DND-41 (cell line): ENCODE data around the gene PPAN.

ENCODE experiments used
- ATAC-seq: fragments of 200-7000 bp; cut with Tn5 transposase; 3 replicates; pipeline ENCODE4 v1.9.1; 2021; ENCODE audit warnings: low read depth; ENCODE audit not compliant: insufficient read depth
- DNase-seq: peaks from one replicate; pipeline ENCODE4 v3.0.0-alpha.2; 2020
- H2AFZ ChIP-seq: 2 replicates; pipeline ENCODE4 v1.6.0; 2012; ENCODE audit warnings: low read depth, low read length
- H3K27ac ChIP-seq: 2 replicates; pipeline ENCODE4 v1.5.1; 2012; ENCODE audit warnings: low read length, inconsistent platforms
- H3K27me3 ChIP-seq: fragments of 200-600 bp; sonication (generic); 2 replicates; pipeline ENCODE4 v1.6.0; 2012; ENCODE audit warnings: low read length, mild to moderate bottlenecking, inconsistent platforms; ENCODE audit not compliant: insufficient read depth, poor library complexity
- H3K36me3 ChIP-seq: 2 replicates; pipeline ENCODE4 v1.5.1; 2012; ENCODE audit warnings: low read length, inconsistent platforms; ENCODE audit not compliant: insufficient read depth
- H3K4me1 ChIP-seq: 2 replicates; pipeline ENCODE4 v1.5.1; 2012; ENCODE audit warnings: mild to moderate bottlenecking, low read length; ENCODE audit not compliant: insufficient read depth
- H3K4me2 ChIP-seq: 2 replicates; pipeline ENCODE4 v1.6.0; 2012; ENCODE audit warnings: mild to moderate bottlenecking, moderate library complexity, low read length, inconsistent platforms; ENCODE audit not compliant: insufficient read depth
- H3K4me3 ChIP-seq, 2 experiments: fragments of 200-600 bp in 1 of 2; shearing (Covaris generic) in 1 of 2; 2 replicates each; pipeline ENCODE4 v1.5.1; 2012 to 2016; ENCODE audit warnings: inconsistent platforms in 2 of 2, low read length in 2 of 2, mild to moderate bottlenecking in 2 of 2, low read depth in 1 of 2, moderate library complexity in 1 of 2
- H3K79me2 ChIP-seq: 2 replicates; pipeline ENCODE4 v1.6.0; 2012; ENCODE audit warnings: low read length, inconsistent platforms; ENCODE audit not compliant: insufficient read depth
- H3K9ac ChIP-seq: 2 replicates; pipeline ENCODE4 v1.6.0; 2012; ENCODE audit warnings: low read depth, mild to moderate bottlenecking, inconsistent platforms, low read length, moderate library complexity
- H3K9me3 ChIP-seq: 2 replicates; pipeline ENCODE4 v1.5.1; 2012; ENCODE audit warnings: low read length, moderate library complexity, mild to moderate bottlenecking, inconsistent platforms; ENCODE audit not compliant: insufficient read depth, severe bottlenecking
- H4K20me1 ChIP-seq: 2 replicates; pipeline ENCODE4 v1.6.0; 2012; ENCODE audit warnings: low read length; ENCODE audit not compliant: insufficient read depth
- EZH2 ChIP-seq: IDR thresholded peaks from 3 replicates; pipeline ENCODE4 v1.6.1; 2012; ENCODE audit warnings: borderline replicate concordance, low read depth, mild to moderate bottlenecking, moderate library complexity, low read length, inconsistent platforms; ENCODE audit not compliant: severe bottlenecking
- TF ChIP-seq, protein P1 (sequence below): IDR thresholded peaks from 2 replicates; pipeline ENCODE4 v1.5.1; 2012; ENCODE audit warnings: borderline replicate concordance, low read length, moderate library complexity, mild to moderate bottlenecking; ENCODE audit not compliant: poor library complexity, severe bottlenecking; ENCODE audit errors: extremely low read depth

PPAN gene

DNA sequence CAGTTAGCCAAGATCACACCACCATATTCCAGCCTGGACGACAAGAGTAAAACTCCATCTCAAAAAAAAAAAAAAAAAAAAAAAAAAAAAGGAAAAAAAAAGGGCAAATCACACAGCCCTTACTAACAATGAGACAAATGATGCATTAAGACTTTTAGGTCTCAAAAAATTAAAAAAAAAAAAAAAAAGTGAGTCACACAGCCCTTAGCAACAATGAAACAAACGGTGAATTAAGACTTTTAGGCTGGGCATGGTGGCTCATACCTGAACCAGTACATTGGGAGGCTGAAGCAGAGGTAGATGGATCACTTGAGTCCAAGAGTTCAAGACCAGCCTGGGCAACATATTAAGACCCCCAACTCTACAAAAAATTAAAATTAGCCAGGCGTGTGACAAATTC is 45.9 kb downstream of the PPAN start:
- no peak overlapping the region for H3K4me3 ChIP-seq
- DNase-seq = no peak
- H4K20me1 ChIP-seq = peaks cover 52% of the 10 kb centered on the region
- no peak overlapping the region for H3K27ac ChIP-seq
- no peaks in the 10 kb centered on the region for H3K27me3 ChIP-seq
- H3K4me1 ChIP-seq = no peaks in the 10 kb centered on the region
- H2AFZ ChIP-seq = no peak overlapping the region
- no peak overlapping the region for H3K9ac ChIP-seq
- no peak overlapping the region for H3K4me2 ChIP-seq
- H3K79me2 ChIP-seq = peaks cover 44% of the 10 kb centered on the region
- peaks cover 95% of the 10 kb centered on the region for H3K36me3 ChIP-seq
- H3K9me3 ChIP-seq = no peaks in the 10 kb centered on the region
- TF ChIP-seq, protein P1, sequence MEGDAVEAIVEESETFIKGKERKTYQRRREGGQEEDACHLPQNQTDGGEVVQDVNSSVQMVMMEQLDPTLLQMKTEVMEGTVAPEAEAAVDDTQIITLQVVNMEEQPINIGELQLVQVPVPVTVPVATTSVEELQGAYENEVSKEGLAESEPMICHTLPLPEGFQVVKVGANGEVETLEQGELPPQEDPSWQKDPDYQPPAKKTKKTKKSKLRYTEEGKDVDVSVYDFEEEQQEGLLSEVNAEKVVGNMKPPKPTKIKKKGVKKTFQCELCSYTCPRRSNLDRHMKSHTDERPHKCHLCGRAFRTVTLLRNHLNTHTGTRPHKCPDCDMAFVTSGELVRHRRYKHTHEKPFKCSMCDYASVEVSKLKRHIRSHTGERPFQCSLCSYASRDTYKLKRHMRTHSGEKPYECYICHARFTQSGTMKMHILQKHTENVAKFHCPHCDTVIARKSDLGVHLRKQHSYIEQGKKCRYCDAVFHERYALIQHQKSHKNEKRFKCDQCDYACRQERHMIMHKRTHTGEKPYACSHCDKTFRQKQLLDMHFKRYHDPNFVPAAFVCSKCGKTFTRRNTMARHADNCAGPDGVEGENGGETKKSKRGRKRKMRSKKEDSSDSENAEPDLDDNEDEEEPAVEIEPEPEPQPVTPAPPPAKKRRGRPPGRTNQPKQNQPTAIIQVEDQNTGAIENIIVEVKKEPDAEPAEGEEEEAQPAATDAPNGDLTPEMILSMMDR = no peak
- TF ChIP-seq EZH2 = no peak
- no peak for ATAC-seq

DNA sequence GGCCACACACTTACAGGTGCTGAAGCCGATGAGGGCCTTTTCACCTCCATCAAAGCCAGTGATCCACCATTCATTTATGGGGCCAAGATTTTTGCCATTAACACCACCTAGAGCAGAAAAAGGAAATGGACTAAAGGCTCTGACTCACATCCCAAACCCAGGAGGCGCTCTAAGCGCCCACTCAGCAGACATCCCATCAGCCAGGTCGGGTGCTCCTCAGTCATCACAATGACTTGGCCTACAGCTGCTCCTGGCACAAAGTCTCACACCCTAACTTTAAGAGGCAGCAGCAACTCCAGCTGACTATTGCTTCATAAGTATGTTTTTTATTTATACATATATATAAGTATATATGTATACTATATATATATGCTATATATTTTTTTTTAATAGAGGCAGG is 49.7 kb downstream of the PPAN start:
- Histone ChIP-seq H3K4me3 (no peak overlapping the region), H3K4me1 (no peaks in the 10 kb centered on the region), H3K9me3 (no peaks in the 10 kb centered on the region), H3K27me3 (no peaks in the 10 kb centered on the region), H3K79me2 (peaks cover 57% of the 10 kb centered on the region), H3K36me3 (peaks cover 100% of the 10 kb centered on the region), H3K27ac (no peak overlapping the region), H3K4me2 (no peak overlapping the region), H4K20me1 (peaks cover 54% of the 10 kb centered on the region), H2AFZ (no peak overlapping the region), H3K9ac (no peak overlapping the region)
- ATAC-seq = no peak
- no peak for DNase-seq
- no peak for TF ChIP-seq EZH2
- TF ChIP-seq, protein P1 = no peak

DNA sequence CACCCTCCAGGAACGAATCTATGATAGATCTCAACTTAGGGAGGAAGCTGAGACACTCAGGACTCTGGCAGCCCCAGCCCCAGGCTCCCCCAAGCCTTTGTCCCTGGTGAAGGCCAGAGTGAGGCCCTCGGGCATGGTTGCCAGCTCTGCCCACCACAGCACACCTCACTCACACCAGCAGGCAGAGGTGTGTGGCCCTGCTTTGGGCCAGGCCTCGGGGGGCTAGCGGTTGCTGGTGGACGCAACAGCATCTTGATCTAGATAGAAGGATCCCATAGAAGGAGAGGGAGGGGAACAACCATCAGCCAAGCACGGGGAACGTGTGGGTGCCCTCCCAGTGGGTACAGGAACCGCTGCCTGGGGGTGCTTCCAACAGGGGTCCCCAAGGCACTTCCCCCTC is 51.9 kb downstream of the PPAN start:
- Histone ChIP-seq H3K4me2 (no peak overlapping the region), H3K9me3 (no peaks in the 10 kb centered on the region), H3K27me3 (no peaks in the 10 kb centered on the region), H3K9ac (no peak overlapping the region), H3K27ac (no peak overlapping the region), H3K4me3 (no peak overlapping the region), H2AFZ (no peak overlapping the region), H3K36me3 (peaks cover 99% of the 10 kb centered on the region), H4K20me1 (peaks cover 46% of the 10 kb centered on the region), H3K79me2 (peaks cover 57% of the 10 kb centered on the region), H3K4me1 (no peaks in the 10 kb centered on the region)
- DNase-seq = no peak
- TF ChIP-seq, protein P1 = no peak
- ATAC-seq = no peak

DNA sequence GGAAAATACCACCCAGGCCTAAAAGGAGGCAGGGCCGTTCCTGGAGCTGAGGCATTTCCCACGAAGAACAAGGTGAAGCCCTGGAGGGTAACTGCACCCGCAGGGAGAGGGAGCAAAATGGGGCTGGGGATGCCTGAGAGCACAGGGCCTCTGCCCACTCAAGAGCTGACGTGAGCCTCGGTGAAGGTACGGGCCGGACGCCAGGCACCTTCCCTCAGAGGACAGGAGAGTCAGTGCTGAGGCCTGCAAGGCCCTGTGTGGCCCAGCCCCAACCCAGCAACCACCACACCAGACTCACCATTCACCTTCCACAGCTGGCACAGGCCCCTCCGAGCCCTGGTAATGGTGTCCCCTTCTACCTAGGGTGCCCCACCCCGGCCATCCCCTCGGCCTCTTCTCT is 52.3 kb downstream of the PPAN start:
- no peak overlapping the region for H3K4me2 ChIP-seq
- H3K27me3 ChIP-seq = no peaks in the 10 kb centered on the region
- no peak overlapping the region for H3K9ac ChIP-seq
- TF ChIP-seq, protein P1 = no peak
- no peak for TF ChIP-seq EZH2
- peaks cover 46% of the 10 kb centered on the region for H4K20me1 ChIP-seq
- no peak overlapping the region for H2AFZ ChIP-seq
- peaks cover 99% of the 10 kb centered on the region for H3K36me3 ChIP-seq
- H3K4me1 ChIP-seq = no peaks in the 10 kb centered on the region
- H3K27ac ChIP-seq = no peak overlapping the region
- H3K79me2 ChIP-seq = peaks cover 57% of the 10 kb centered on the region
- ATAC-seq (no peak), DNase-seq (no peak)
- H3K9me3 ChIP-seq = no peaks in the 10 kb centered on the region
- H3K4me3 ChIP-seq = no peak overlapping the region
